ENCODE results near the gene ANKRD12.

The ANKRD12 gene

DNA sequence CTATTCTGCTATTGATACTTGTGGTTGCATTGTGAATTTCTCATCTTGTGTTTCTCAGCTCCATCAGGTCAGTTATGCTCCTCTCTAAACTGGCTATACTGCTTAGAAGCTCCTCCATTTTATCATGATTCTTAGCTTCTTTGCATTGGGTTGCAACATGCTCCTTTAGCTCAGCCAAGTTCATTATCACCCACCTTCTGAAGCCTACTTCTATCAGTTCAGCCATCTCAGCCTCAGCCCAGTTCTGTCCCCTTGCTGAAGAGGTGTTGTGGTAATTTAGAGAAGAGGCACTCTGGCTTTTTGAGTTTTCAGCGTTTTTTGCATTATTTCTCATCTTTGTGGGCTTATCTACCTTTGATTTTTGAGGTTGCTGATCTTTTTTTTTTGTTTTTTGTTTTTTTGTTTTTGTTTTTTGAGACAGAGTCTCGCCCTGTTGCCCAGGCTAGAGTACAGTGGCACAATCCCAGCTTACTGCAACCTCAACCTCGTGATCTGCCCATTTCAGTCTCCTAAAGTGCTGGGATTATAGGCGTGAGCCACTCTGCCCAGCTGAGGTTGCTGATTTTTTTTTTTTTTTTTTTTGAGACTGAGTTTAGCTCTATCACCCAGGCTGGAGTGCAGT, 36.0 kb downstream of the ANKRD12 start:
- H3K4me3 Mint-ChIP-seq = no peak overlapping the region
- TF ChIP-seq, protein P1, sequence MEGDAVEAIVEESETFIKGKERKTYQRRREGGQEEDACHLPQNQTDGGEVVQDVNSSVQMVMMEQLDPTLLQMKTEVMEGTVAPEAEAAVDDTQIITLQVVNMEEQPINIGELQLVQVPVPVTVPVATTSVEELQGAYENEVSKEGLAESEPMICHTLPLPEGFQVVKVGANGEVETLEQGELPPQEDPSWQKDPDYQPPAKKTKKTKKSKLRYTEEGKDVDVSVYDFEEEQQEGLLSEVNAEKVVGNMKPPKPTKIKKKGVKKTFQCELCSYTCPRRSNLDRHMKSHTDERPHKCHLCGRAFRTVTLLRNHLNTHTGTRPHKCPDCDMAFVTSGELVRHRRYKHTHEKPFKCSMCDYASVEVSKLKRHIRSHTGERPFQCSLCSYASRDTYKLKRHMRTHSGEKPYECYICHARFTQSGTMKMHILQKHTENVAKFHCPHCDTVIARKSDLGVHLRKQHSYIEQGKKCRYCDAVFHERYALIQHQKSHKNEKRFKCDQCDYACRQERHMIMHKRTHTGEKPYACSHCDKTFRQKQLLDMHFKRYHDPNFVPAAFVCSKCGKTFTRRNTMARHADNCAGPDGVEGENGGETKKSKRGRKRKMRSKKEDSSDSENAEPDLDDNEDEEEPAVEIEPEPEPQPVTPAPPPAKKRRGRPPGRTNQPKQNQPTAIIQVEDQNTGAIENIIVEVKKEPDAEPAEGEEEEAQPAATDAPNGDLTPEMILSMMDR (IDR thresholded peaks at IDR 0.05; ENCODE audit: unreplicated experiment in 3 of 3) = no peak
- H3K27ac Mint-ChIP-seq = no peak overlapping the region
- no peaks in the 10 kb centered on the region for H3K27me3 Mint-ChIP-seq (ENCODE audit: low read depth)
- H3K36me3 Mint-ChIP-seq (ENCODE audit: low read depth) = peaks cover 52% of the 10 kb centered on the region
- H3K9me3 Mint-ChIP-seq = peaks cover 31% of the 10 kb centered on the region
- H3K4me1 Mint-ChIP-seq = no peaks in the 10 kb centered on the region

DNA sequence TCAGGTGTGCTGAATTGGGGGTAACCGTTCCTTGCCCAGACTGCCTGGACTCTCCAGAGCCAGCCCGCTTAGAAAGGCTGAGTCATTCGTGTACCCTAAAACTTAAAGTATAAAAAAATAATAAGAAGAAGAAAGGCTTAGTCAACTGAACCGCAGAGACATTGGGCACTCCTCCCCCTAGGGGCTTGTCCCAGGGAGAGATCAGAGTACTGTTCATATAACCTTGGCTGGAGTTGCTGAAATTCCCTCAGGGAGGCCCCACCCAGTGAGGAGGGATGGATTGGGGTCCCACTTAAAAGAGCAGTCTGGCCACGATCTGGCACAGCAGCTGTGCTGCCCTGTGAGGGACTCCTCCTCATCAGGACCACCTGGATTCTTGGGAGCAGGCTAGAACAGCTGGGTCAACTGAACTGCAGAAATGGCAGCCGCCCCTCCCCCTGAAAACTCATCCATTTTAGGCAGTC, 37.2 kb downstream of the ANKRD12 start:
- H3K4me3 Mint-ChIP-seq = no peak overlapping the region
- peaks cover 23% of the 10 kb centered on the region for H3K9me3 Mint-ChIP-seq
- TF ChIP-seq, protein P1 (IDR thresholded peaks at IDR 0.05; ENCODE audit: unreplicated experiment in 3 of 3) = no peak
- no peaks in the 10 kb centered on the region for H3K27me3 Mint-ChIP-seq (ENCODE audit: low read depth)
- peaks cover 44% of the 10 kb centered on the region for H3K36me3 Mint-ChIP-seq (ENCODE audit: low read depth)
- H3K4me1 Mint-ChIP-seq = no peaks in the 10 kb centered on the region
- H3K27ac Mint-ChIP-seq = no peak overlapping the region

DNA sequence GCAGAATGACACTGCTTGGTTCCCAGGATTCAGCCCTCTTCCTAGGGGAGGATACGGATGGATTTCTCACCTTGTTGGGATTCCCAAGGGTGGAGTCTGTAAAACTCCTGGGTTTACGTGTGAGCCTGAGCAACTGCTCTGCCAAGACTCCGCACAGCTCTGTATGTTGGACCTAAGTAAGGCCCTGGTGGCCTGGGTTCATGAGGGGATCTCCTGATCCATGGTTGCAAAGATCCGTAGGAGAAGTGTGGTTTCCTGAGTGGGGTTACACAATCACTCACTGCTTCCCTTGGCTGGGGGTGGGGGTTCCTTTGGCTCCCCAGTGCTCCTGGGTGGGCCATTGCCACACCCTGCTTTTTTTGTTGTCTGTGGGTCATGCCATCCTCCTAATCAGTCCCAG, 37.7 kb downstream of the ANKRD12 start:
- H3K9me3 Mint-ChIP-seq = peaks cover 19% of the 10 kb centered on the region

DNA sequence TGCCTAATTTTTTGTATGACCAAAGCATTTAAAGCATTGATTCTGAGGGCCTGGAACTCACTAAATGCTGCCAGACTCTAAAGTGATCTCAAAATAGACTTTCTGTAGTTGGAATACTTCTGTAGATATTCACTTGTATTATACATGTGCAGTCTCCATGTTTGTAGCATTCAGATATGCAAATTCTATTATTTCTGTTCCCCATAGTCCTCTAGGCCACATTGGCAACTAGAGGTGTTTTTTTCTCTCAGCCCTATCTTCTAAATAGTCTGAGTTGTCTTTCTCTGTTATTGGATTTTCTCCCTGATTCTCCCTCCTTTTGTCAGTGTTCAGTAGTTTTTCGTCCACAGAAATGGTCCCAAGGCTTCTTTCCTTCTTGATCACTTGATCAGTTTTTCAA, 38.5 kb downstream of the ANKRD12 start:
- no peak overlapping the region for H3K27ac Mint-ChIP-seq
- H3K4me1 Mint-ChIP-seq = no peaks in the 10 kb centered on the region
- H3K9me3 Mint-ChIP-seq = peaks cover 15% of the 10 kb centered on the region
- TF ChIP-seq, protein P1 (IDR thresholded peaks at IDR 0.05; ENCODE audit: unreplicated experiment in 3 of 3) = no peak
- H3K4me3 Mint-ChIP-seq = no peak overlapping the region
- peaks cover 34% of the 10 kb centered on the region for H3K36me3 Mint-ChIP-seq (ENCODE audit: low read depth)
- H3K27me3 Mint-ChIP-seq (ENCODE audit: low read depth) = no peaks in the 10 kb centered on the region

More for the DNA sequence above, 37.7 kb downstream of the ANKRD12 start:
- Mint-ChIP-seq H3K4me3 (no peak overlapping the region), H3K4me1 (no peaks in the 10 kb centered on the region), H3K27ac (no peak overlapping the region), H3K36me3 (ENCODE audit: low read depth) (peaks cover 39% of the 10 kb centered on the region), H3K27me3 (ENCODE audit: low read depth) (no peaks in the 10 kb centered on the region)
- TF ChIP-seq, protein P1 (IDR thresholded peaks at IDR 0.05; ENCODE audit: unreplicated experiment in 3 of 3) = no peak

DNA sequence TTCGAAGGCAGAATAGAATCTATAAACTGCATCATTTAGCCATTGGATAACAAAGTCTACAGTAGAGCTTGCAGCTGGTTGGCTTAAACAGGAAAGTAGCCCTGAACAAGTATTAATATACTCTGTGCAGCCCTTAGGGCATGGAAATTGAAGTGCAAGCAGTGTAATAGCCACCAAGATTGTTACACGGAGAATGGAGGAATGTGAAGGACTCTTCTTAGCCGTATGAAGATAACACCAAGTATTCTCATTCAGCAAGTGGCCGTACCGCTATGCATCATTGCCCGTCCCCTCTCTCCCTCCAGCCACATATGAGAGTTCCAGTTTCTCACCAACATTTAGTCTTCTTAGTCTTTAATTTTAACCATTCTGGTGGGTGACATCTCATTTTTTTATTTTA, 40.5 kb downstream of the ANKRD12 start:
- H3K9me3 Mint-ChIP-seq = peaks cover 5% of the 10 kb centered on the region
- no peak overlapping the region for H3K27ac Mint-ChIP-seq
- no peak overlapping the region for H3K4me3 Mint-ChIP-seq
- H3K36me3 Mint-ChIP-seq (ENCODE audit: low read depth) = peaks cover 26% of the 10 kb centered on the region
- H3K27me3 Mint-ChIP-seq (ENCODE audit: low read depth) = no peaks in the 10 kb centered on the region
- TF ChIP-seq, protein P1 (IDR thresholded peaks at IDR 0.05; ENCODE audit: unreplicated experiment in 3 of 3) = no peak
- H3K4me1 Mint-ChIP-seq = no peaks in the 10 kb centered on the region

DNA sequence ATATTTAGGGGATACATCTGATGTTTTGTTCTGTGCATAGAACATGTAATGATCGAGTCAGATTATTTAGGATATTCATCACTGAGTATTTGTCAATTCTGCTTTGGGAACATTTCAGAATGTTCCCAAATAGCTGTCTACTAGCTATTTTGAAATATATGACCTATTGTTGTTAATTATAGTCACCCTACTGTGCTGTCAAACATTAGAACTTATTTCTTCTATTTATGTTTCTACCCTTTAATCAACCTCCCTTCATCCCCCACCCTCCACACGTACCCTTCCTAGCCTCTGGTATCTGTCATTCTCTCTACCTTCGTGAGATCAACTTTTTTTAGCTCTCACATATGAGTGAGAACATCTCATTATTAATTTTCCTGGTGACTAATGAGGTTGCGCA, 40.9 kb downstream of the ANKRD12 start:
- H3K36me3 Mint-ChIP-seq (ENCODE audit: low read depth) = peaks cover 25% of the 10 kb centered on the region
- no peak overlapping the region for H3K27ac Mint-ChIP-seq
- no peaks in the 10 kb centered on the region for H3K27me3 Mint-ChIP-seq (ENCODE audit: low read depth)
- no peak overlapping the region for H3K4me3 Mint-ChIP-seq
- peaks cover under 1% of the 10 kb centered on the region for H3K9me3 Mint-ChIP-seq
- no peaks in the 10 kb centered on the region for H3K4me1 Mint-ChIP-seq
- TF ChIP-seq, protein P1 (IDR thresholded peaks at IDR 0.05; ENCODE audit: unreplicated experiment in 3 of 3) = no peak
